NCI-H69 (cell line): ENCODE measurements around the gene TMEM231.
"Not testable (repeated sequence)": the region's sequence is repeated elsewhere in the genome, so short reads cannot be mapped to it uniquely, and the experiment has no call there.

Experiments used
- DNase-seq: peaks from one replicate; lab custom pipeline; 2025; lab: John Stamatoyannopoulos, UW

TMEM231 gene, protein sequence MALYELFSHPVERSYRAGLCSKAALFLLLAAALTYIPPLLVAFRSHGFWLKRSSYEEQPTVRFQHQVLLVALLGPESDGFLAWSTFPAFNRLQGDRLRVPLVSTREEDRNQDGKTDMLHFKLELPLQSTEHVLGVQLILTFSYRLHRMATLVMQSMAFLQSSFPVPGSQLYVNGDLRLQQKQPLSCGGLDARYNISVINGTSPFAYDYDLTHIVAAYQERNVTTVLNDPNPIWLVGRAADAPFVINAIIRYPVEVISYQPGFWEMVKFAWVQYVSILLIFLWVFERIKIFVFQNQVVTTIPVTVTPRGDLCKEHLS

GRCh38 chr16:75555707-75556430 lies at the start of gene TMEM231:
TSS of gene TMEM231 (minus strand) at chr16:75556252. CDS start at chr16:75556209, 43 bp downstream.
- DNase-seq, result peak; percentile 94

- no peak for DNase-seq
Observed at GRCh38 chr16:75603241-75603640, 47.2 kb upstream of the TMEM231 start.

DNA sequence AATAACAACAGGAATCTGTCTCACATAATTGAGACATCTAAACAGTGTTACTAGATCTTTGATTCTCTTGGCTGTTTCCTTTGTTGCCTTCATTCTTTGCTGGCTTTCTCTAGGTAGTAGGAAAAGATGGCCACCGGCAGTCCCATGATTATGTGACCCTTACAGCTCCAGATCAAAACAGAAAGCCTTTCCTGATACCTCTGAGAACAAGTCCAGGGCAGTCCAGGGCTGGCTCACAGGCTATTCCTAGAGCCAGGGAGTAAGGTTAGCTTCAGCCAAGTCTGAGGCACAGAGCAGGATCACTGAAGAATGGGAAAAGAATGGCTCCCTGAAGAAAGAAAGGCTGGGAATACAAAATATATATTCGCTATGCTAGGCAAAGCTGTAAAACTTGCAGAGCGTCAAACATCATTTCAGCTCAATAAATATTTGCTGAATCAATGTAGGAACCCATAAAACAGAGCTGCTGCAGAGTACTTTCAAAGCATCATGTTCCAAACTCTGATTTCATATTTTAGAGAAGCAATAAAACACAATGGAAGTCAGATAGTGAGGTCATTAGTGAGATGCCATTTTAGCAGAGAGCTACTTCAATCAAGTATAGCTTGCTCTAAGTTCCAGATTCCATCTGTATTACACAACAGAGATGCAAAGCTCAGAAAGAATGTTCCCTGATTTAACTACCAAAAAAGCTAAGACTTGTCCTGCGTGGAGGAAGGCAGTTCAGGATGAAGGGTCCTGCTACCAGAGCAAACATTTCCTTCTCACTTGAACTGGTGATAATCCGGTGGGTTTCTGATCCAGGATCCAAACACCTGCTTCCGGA lies 43.6 kb upstream of the TMEM231 start:
- DNase-seq, result no peak

DNA sequence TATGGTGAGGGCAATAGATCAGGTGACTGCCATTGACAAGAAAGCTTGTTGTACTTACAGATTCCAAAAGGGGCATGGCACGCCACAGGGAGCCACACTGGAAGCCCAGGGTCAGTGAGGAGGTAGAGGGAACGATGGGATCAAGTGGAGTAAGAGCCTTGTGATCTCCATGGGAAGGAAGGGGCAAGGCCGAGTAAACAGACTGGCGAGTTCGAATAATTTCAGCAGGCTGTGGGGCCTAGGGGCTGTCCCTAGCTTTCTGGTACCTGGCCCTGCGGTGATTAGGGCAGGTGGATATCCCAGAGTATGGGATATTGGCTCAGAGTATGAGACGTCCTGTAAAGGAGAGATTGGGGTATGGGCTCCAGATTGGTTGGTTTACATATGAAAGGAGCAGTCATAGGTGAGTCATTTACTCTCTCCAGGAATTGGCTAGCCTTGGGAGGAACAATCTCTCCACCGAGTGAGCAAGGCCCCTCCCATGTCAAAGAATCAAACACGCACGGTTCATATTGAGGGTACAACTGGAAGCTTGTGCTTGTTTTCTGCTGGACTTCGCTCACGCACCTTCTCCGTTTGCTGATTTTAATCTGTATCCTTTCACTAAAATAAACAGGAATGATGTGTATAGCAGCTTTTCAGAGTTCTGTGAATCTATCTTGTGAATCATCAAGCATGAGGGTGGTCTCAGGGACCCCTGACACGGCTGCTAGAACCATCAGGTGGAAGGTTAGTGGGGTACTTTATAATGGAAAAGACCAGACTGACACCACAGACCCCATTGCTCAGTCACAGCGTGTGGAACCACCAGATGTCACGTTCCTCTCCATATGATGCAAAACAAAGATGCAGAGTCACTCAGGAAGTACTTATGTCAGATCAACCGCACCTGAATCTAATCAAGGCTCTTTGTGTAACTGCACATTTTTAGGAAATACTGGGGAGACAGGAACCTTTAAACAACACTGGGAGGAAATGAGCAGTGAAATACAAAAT lies 38.1 kb upstream of the TMEM231 start:
- no peak for DNase-seq

DNA sequence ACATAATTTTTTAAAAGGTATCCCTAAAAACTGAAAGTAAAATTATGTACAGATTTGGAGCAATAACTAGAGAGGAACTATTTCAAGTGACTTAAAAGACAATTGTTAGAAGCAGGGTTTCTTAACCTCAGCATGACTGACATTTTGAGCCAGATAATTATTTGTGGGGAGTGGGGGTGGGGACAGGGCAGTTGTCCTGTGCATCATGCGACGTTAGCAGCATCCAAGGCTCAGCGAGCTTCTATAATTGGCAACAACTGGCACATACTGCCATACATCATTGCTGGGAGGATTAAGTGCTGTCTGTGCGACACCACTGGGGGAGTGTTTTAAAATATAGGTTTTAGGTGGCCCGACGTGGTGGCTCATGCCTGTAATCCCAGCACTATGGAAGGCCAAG lies 37.3 kb upstream of the TMEM231 start:
- no peak for DNase-seq

DNA sequence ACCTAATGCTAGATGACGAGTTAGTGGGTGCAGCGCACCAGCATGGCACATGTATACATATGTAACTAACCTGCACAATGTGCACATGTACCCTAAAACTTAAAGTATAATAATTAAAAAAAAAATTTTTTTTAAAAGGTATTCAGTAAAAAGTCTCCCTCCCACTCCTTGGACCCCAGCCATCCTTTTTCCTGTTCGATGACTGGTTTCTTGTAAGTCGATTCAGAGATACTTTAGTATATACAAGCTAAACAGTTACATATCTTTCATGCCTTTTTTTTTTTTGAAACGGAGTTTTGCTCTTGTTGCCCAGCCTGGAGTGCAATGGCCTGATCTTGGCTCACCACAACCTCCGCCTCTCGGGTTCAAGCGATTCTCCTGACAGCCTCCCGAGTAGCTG lies 35.9 kb upstream of the TMEM231 start:
- not testable (repeated sequence) for DNase-seq

DNA sequence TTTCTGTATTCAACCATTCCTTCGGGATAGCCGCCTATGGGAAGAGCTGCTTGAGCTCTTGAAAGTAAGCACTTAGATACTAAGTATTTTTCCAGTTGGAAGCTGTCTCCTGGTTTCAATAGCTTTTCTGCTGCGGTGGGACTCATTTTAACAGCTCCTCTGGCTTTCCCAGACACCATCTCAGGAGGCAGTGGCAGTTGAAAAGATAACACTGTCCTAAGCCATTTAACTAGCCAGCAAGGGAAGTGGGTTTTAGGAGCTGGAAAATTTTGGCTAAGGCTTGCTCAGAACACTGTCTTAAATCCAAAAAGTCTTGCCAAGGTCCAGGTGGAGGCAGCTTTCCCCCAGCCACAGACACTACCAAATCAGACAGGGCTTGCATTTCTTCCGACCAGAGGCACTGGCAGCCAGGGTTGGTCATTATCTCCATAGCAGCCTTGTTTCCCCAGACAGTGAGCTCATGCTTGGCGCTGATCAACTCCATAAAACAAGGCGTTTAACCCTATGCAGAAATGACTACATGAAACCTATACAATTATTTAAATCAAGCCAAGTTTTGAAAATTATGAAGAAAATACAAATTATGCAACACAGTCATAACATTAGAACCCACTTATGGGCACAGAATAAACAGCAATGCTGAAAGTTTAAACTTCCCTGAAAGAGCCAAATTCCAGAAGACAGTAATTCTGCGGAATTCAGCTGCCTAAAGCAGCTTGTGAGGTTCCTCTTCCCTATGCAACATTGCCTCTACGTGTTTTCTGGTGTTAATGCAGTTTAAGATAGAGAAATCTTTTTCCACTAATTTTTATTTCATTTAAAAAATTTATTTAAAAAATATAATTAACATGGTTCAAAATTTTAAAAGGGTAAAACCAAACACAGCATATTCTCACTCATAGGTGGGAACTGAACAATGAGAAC lies 35.1 kb upstream of the TMEM231 start:
- peak; percentile 7 for DNase-seq

DNA sequence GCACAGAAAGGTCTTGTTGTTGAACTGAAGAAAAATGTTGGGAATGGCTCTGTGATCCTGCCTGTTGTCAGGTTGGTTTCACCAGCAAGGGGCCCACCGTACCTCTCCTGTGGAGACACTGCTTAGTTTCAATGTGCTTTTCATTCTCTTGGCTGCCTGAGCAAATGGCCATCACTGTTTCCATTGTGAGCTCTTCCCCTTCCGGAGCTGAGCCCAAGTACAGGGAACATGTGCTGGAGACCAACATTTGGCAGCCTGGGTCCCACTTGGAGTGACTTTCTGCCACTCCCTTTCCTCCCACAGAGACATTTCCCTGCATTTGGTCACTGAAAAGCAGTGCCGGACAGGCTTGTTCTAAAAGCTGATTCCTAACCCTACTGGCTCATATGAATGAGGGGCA lies 33.3 kb upstream of the TMEM231 start:
- DNase-seq, result no peak

DNA sequence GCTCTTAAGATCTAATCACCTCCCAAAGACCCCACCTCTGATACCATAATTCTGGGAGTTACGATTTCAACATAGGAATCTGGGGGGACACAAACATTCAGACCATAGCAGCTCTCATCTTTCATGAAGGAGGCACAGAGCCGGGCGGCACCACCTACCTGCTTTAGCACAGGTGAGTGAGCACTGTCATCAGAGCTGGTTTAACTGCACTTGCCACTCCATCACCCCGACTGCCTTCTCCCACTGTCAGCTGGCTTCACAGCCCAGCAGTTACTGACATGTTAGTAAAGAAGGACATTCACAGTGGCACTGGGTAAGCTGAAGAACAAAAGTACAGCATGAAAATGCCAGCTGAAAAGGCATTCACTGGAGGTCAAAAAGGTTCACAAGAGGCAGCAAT lies 32.7 kb upstream of the TMEM231 start:
- no peak for DNase-seq

DNA sequence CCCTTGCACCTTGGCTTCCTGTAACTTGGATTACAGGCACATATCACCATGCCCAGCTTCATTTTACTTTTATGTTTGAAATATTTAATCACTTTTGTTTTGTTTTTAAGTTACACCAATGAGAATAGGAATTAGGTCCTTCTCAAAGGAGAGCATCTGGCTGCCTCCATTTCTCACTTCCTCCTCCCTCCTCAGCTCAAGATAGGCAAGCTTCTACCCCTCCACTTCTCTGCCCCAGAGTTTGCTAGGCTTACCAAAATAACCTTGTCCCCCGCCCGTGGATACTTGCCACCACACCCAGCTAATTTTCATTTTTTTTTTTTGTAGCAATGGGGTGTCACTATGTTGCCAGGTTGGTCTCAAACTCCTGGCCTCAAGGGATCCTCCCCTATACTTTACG lies 28.1 kb upstream of the TMEM231 start:
- DNase-seq, result no peak

DNA sequence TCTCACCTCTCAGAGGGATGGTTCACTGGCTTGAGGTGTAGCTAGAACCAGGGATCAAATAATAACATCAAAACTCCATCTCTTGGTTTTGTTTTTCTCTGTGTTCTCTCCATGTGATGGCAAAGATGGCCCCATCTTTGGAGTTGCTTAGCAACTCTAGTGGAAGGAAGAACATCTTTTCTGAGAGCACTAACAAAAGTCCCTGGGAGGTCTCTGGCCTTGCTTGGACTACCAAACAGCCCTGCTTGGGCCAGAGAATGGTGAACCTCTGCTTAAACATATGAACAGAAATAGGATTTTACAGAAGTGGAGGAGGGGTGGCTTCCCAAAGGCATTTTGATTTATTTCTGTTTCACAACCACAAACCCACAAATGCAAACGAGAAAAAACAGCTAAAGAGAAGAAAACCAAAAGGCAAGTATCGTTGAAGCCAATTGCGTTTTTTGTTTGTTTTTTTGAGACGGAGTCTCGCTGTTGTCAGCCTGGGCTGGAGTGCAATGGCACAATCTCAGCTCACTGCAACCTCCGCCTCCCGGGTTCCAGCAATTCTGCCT lies 23.3 kb upstream of the TMEM231 start:
- DNase-seq, result no peak

- DNase-seq, result no peak
Observed at GRCh38 chr16:75578725-75579124, 22.7 kb upstream of the TMEM231 start.

- DNase-seq, result no peak
Observed at GRCh38 chr16:75578212-75578611, 22.2 kb upstream of the TMEM231 start.

GRCh38 chr16:75576384-75576811 lies 20.3 kb upstream of the TMEM231 start:
- DNase-seq, result no peak

DNA sequence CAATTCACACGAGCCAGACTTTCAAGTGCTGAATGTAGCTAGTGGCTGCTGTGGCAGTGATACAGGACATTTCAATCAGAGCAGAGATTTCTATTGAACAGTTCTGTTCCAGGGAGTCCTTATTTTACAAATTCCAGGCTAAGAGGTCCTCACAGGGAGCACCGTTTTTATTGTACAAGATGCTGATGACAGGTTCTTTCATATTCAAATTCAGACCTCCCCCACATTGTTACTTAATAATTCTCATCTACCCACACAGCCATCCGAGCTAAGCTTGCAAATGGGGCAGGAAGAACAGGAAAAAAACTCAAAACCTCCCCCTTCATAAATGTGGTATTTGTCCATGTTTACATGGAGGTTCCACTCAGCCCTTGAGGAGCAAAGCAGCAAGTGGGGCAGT lies 19.9 kb upstream of the TMEM231 start:
- no peak for DNase-seq

- DNase-seq, result no peak
Observed at GRCh38 chr16:75573955-75574354, 17.9 kb upstream of the TMEM231 start.

DNA sequence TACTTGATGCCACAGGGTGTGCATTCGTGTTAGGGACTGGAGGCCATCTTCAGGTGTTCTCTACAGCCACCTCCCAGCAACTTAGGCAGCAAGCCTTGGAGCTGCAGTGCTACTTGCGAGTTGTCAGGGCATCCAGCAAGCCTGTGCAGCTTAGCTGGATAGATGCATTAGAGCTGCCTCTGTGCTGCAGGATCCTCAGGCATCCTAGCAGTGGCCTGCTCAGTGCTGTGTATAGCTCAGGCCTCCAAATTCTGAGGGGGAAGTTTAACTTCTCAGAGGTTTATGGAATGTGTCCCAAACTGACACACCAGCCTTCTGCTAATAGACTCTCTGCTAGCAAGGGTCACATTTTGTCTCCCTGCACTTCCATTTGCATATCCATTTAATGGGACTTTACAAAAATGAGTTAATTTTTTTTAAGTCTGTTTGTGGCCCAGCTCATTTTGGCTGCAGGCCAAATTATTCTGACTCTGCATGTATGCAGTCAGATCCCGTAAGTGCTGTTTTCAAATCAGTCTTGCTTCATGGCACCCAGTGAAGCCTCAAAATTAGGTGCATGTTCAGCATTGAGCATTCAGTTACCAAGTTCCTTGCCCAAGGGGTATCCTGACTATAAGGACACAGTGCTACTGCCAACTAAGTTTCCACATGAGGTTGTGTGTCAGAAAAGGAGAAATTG lies 17.0 kb upstream of the TMEM231 start:
- no peak for DNase-seq

DNA sequence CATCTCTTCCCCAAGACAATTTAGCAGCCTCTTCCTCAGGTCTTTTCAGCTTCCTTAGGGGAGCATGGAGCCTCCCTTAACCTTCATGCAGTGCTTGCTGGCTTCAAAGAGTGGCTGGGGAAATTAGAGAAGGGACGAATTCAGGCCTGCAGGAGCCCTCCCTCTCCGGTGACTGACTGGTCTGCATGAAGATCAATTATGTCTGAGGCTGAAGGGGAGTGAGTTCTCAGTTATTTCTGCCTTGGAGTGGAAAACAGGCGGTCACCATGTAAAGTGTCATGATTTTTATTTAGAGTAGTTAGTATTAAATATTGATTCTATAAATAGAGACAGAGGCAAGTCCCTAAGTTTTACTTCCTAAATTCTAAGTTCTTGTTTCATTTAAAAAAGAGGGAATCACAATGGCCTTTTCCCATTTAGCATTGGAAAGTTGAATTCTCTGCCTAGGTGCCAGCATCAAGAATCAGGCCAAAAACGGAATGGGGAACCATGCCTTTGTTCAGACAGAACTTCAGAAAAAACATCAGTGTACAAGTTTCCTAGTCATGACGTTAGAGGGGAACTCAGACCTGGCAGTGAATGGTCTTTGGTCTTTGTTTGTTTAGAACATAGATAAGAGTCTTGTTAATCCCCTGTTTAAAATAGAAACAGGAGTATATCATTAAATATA lies 14.5 kb upstream of the TMEM231 start:
- no peak for DNase-seq

DNA sequence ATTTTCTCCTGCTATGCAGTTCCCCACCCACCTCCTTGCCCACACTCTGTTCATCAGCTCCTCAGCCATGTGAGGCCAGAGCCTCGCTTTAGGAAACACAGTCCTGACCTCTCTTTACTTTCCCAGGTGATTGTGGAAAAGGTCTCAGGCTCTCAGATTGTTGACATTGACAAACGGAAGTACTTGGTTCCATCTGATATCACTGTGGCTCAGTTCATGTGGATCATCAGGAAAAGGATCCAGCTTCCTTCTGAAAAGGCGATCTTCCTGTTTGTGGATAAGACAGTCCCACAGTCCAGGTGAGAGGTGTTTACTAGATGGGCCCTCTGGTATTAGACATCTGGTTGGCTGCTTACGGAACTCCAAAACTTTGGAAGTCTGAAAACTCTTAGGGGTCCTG lies 11.9 kb upstream of the TMEM231 start:
- DNase-seq, result no peak
